Measurements from ENCODE around the gene VEZF1. TPM values are rescaled to one million over a fixed set of nuclear protein-coding genes. Genes with fewer than 3 reads are reported as not detected.

Gene VEZF1
- total RNA-seq, 1 donor from 2014 or later: 77.6 TPM

DNA sequence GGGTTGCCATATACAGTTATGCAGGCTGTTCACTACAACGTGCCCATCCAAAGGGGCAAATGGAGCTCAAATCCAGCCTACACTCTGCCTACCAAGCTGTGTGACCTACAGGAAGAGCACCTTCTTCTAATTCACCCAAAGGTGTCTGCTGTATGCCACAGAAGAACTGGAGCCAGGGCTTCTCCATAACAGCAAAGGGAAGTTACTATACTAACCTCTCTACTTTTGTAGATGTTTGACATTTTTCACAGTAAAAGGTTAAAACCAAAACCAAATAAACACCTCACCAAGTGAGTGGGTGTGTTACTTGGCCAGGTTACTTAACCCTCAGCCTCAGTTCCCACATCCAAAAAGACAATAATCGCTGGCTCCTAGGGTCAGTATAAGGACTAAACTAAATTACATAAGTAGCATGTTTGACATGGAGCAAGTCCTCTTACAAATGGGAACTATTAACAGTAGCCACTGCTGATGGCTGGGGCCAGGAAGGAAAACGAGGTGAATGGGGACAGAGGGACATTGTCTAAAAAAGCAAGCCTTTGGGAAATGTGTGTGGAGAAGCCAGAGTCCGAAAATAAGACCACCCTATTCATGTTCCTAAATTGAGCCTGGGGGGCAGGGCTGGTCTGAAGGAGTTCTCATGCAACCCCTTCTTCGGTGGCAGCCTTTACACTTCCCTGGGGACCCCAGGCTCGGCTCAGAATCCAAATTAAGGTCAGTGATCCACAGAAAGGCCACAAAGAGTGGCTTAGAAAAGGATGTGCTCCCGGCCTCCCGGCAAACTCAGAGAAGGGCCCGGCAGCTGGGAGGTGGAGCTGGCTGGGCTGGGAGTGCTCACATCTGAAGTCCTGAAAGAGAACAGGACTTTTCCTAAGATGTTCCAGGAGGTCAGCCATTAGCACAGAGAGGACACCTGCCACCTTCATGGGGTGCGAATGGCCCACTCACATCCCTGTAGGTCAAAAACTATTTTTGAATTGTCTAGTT lies 46.4 kb downstream of the VEZF1 start:
- intact Hi-C loops (cut with micrococcal nuclease): no loop called here
- DNase-seq: no peak
- ATAC-seq: no peak

DNA sequence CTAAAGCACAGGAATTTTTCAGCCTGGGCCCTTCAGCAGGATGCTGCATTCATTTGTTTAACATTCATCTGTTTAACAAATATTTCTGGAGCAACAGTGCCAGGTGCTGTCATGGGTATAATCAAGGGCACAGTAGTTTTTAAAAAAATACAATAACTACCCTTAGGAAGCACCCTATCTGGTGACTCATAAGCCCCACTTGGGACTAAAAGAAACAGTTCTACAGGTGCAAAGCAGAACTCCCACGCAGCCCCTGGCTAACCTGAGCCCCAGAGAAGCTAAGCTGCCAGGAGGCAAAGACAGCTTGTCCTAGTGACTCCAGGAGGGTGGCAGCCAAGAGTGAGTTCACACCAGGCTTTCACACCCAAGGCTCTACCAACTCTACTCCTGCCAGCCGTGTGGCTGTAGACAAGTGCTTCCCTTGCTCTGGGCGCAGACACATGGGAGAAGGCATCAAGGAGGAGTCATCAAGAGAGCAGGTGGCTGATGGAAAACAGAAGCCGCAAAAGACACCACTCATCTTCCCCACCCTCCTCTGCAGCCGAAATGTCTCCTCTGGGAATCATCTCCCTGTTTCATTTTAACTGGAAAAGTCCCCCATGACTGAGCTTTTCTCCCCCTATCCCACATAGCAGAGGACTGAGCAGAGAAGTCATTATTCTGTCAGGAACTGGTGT lies 47.3 kb downstream of the VEZF1 start:
- ATAC-seq: peak; percentile 35
- intact Hi-C loops (cut with micrococcal nuclease): no loop called here
- DNase-seq: no peak

- ATAC-seq (peak; percentile 18), DNase-seq (no peak)
- intact Hi-C loops (cut with micrococcal nuclease): no loop called here
These were observed 47.8 kb downstream of the VEZF1 start for GRCh38 chr17:57940231-57940630.

DNA sequence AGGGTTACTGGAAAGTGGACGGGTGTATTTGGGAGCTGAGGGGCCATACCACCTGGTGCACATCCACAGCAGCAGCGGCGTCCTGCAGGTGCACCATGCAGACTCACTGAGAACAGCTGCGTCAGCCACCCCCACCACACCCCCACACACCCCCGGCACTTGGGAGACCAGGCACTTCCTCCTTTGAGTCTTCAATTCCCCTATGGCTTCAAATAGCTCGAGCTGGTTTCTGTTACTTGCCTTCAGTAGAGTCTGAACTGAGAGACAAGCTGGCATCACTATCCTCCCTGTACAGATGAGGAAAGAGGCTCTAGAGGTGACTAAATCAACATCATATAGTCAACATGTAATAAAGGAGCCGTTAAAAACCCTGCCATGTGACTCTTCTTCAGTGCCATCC lies 48.3 kb downstream of the VEZF1 start:
- no peak for ATAC-seq
- intact Hi-C loops (cut with micrococcal nuclease): no loop called here
- peak; percentile 64 for DNase-seq

DNA sequence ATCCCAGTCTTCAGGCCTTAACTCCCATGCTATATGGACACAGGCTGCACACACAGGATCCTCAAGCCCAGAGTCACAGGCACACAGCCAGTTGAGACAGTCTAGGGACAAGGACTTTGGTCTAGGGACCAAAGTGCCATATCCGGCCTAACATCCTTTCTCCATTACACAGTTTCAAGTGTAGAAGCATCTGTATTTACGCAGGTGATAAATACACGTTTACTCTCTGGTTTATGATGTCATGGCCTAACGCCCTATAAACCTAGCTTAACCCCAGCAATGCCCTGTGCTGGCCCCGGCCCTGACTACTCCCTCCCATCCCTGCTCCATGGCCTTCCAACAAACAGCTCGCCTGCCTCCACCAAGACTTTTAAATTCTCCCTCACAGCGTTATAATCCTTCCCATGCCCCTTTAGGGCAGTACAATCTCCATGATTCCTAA lies 50.0 kb downstream of the VEZF1 start:
- ATAC-seq: no peak
- peak; percentile 29 for DNase-seq
- intact Hi-C loops (cut with micrococcal nuclease): no loop called here

DNA sequence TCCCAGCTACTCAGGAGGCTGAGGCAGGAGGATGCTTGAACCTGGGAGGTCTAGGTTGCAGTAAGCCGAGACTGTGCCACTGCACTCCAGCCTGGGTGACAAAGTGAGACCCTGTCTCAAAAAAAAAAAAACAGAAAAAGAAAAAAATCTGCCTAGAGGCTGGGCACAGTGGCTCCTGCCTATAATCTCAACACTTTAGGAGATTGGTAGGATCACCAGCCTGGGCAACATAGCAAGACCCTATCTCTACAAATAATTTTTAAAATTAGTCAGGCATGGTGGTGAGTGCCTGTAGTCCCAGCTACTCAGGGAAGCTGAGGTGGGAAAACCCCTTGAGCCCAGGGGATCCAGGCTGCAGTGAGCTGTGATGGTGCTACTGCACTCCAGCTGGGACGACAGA lies 50.6 kb downstream of the VEZF1 start:
- intact Hi-C loops (cut with micrococcal nuclease): no loop called here

GRCh38 chr17:57935833-57936807 lies 51.9 kb downstream of the VEZF1 start:
- intact Hi-C loops (cut with micrococcal nuclease): no loop called here
- peak; percentile 86 for ATAC-seq
- peak; percentile 84 for DNase-seq

More for the DNA sequence above, 50.6 kb downstream of the VEZF1 start:
- peak; percentile 4 for DNase-seq
- ATAC-seq: no peak

DNA sequence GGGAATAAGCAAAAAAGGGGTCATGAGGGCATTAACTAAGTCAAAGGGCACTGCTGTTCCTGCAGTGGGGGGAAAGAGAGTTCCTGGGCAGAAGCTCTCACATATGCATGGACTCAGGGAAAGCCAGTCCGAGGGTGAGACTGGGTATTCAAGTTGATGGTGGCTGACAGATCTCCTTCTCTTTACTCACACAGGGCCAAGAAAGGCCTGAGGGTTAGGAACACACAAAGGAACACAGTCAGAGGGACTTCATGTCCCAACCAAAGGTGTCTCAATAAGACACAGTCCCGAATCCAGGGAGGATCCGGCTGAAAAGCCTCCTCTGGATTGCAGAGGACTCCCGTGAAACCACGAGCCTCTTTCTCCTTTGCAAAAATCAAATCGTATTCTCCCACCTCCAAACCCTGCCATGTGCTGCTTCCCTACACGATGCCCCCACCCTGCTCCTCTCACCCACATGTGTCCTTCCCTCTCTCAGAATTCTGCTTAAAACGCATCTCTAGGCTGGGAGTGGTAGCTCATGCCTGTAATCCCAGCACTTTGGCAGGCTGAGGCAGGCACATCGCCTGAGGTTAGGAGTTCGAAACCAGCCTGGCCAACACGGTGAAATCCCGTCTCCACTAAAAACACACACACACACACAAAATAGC lies 56.4 kb downstream of the VEZF1 start:
- DNase-seq (peak; percentile 10), ATAC-seq (no peak)
- intact Hi-C loops (cut with micrococcal nuclease): no loop called here

GRCh38 chr17:57930239-57930638 lies 57.8 kb downstream of the VEZF1 start:
- intact Hi-C loops (cut with micrococcal nuclease): no loop called here
- DNase-seq: peak; percentile 15
- ATAC-seq: no peak

DNA sequence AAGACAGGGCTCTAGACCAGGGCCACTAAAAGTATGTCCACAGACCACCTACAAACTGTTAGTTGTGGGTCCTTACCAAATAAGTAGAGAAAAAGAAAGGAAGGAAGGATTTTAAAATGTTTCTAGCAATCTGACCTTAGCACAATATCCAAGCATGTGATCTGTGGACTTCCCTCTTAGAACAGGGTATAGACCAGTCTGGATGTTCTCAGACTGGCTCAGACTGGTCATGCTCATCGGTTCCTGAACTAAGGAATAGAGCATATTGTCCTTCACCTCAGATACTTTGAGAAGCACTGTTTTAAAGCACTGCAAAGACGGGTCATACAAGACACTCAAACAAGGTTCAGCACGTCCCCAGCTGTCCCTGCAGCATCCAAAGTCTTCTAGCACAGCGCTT lies 58.7 kb downstream of the VEZF1 start:
- ATAC-seq (no peak), DNase-seq (no peak)
- intact Hi-C loops (cut with micrococcal nuclease): no loop called here

DNA sequence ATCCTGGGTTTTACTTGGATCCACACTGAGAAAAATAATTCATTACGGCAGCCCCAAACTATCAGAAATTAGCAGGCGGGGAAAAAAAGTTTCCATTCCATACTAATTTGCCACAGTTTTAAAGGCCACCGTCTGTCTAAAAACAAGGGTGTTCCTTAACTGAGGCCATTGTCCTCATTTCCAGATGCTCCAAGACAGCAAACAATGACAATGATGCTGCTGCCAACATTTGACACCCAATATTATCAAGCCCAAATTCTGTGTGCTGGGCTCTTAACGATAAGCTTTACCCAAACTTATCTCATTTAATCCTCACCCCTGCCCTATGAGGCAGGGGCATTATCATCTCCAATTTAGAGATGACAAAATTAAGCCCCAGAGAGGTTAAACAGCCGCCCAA lies 59.1 kb downstream of the VEZF1 start:
- ATAC-seq: no peak
- intact Hi-C loops (cut with micrococcal nuclease): no loop called here
- no peak for DNase-seq

DNA sequence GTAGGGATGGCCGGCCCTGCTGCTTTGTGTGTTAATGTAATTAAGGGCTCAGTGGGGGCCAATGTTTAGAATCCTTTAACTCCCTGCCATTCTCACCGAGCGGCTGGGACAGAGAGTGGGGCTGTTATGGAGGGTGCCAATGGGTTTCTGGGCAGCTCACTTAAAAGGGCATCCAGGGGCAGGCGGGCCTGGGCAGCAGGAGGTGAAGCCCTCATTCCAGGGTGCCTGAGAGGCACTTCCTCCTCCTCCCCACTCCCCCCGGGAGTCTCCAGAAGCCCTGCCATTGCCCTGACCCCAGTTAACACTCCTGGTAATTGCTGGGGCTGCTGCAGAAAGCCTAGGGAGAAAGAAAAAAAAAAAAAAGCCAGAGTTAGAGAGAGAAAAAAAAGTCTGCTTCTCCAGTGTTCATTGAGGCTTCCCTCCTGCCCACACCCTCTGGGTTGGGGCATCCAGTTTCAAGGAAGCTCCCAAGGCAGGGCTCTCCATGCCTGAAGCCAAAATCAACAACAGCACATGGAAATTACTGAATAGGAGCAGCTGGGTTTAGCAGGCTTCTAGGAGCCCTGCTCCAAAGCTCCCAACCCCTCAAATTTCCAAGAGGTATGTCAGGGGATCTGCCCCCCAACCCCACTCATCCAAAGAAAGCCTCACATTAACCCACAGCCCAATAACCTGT lies 60.9 kb downstream of the VEZF1 start:
- intact Hi-C loops (cut with micrococcal nuclease): no loop called here
- DNase-seq (peak; percentile 45), ATAC-seq (peak; percentile 67)

DNA sequence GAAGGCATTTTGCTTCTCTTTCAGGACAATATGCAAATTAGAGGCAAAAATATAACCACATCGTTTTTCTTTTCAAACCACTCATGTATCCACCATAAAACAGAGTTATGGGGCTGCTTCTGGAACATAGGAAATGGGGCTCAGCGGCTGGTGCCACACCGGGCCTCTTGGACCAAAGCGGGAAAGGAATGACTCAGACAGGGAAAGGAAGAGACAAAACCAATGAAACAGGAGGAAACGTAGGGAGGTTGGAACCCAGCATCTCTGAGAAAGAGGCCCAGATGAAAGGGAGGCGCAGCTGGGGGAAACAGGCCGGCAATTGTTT lies 61.4 kb downstream of the VEZF1 start:
- intact Hi-C loops (cut with micrococcal nuclease): no loop called here
- no peak for DNase-seq
- ATAC-seq: no peak

GRCh38 chr17:57925361-57925990 lies 62.6 kb downstream of the VEZF1 start:
- DNase-seq (peak; percentile 25), ATAC-seq (no peak)
- intact Hi-C loops (cut with micrococcal nuclease): no loop called here

DNA sequence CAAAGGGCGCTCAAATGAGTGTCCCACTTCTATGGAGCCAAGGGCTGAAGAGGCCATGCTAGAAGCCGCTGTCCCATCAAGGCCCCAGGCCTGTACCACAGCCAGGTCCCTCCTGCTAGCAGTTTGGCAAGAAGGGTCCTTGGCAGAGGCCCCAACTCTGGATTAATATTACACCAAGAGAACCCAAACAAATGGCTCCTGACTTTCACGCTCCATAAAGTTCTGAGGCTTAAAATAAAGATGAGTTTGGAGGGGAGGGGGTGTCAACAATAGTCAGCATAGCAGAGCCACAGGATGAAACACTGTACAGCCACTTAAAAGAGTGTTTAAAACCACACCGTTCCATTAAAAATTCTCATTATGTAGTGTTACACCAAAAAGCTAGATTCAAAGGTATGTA lies 63.4 kb downstream of the VEZF1 start:
- intact Hi-C loops (cut with micrococcal nuclease): no loop called here
- peak; percentile 59 for DNase-seq
- ATAC-seq: peak; percentile 46

Measured in left ventricle myocardium superior (tissue), 1 donor.